ENCODE measurements around the gene JAZF1.

The JAZF1 gene

GRCh38 chr7:27955011-27955410, 225.6 kb downstream of the JAZF1 start:
- no peak for DNase-seq

- no peak for DNase-seq
These were observed 226.8 kb downstream of the JAZF1 start for GRCh38 chr7:27953777-27954176.

- no peak for DNase-seq
These were observed 227.2 kb downstream of the JAZF1 start for GRCh38 chr7:27953361-27953760.

GRCh38 chr7:27952456-27953285, 227.9 kb downstream of the JAZF1 start:
- no peak for DNase-seq

GRCh38 chr7:27950123-27950522, 230.5 kb downstream of the JAZF1 start:
- DNase-seq, result no peak

- DNase-seq, result no peak
These were observed 231.7 kb downstream of the JAZF1 start for GRCh38 chr7:27948861-27949260.

GRCh38 chr7:27947586-27948278, 232.9 kb downstream of the JAZF1 start:
- DNase-seq, result no peak

GRCh38 chr7:27946351-27946750, 234.2 kb downstream of the JAZF1 start:
- DNase-seq, result no peak

- DNase-seq, result no peak
These were observed 235.4 kb downstream of the JAZF1 start for GRCh38 chr7:27945058-27945795.

- no peak for DNase-seq
These were observed 236.0 kb downstream of the JAZF1 start for GRCh38 chr7:27944643-27945042.

- DNase-seq, result no peak
These were observed 237.4 kb downstream of the JAZF1 start for GRCh38 chr7:27943241-27943640.

GRCh38 chr7:27942711-27943110, 237.9 kb downstream of the JAZF1 start:
- no peak for DNase-seq

- no peak for DNase-seq
These were observed 239.1 kb downstream of the JAZF1 start for GRCh38 chr7:27941522-27941921.

GRCh38 chr7:27940341-27940740, 240.3 kb downstream of the JAZF1 start:
- no peak for DNase-seq

GRCh38 chr7:27939893-27940292, 240.7 kb downstream of the JAZF1 start:
- DNase-seq, result no peak

- no peak for DNase-seq
These were observed 243.9 kb downstream of the JAZF1 start for GRCh38 chr7:27936768-27937102.

- DNase-seq, result no peak
These were observed 244.4 kb downstream of the JAZF1 start for GRCh38 chr7:27936047-27936767.

GRCh38 chr7:27933671-27934565, 246.7 kb downstream of the JAZF1 start:
- DNase-seq, result no peak

GRCh38 chr7:27930910-27931476, 249.6 kb downstream of the JAZF1 start:
- DNase-seq, result no peak

- DNase-seq, result no peak
These were observed 251.5 kb downstream of the JAZF1 start for GRCh38 chr7:27929127-27929526.

GRCh38 chr7:27928001-27928400, 252.6 kb downstream of the JAZF1 start:
- DNase-seq, result no peak

All from kidney glomerular epithelial cell (primary cell).